Activated CD4-positive, alpha-beta T cell treated with anti-CD3 and anti-CD28 coated beads, Interleukin-2, amount 50 U/mL, for 4 hours (primary cell): Measurements from ENCODE around the gene RER1.
A peak's percentile ranks its signal among the peaks of the same experiment; 100 is the strongest.

Experiments
- DNase-seq, 2 experiments: peaks; one replicate each; pipeline ENCODE4 v3.0.0-alpha.2; 2020

RER1 gene

DNA sequence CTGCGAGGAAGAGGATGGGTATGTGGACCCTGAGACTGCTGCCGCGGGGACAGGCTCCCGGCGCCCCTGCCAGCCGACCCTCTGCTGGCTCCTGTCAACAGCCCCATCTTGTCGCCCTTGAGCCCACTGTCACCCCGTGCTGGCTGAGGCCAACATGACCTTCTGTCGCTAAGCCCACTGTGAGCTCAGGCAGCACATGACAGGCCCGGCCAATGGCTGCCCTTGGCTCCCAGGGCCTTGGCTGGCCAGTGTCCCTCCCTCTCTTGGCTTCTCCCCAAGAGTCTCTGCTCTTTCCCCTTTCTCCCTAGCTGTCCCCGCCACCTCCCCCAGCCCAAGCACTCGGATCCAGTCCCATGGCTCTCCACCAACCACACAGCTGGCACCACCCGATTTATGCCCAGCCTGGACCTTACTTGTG lies 17.2 kb downstream of the RER1 start:
- no peak for DNase-seq

GRCh38 chr1:2409745-2410144 lies 18.1 kb downstream of the RER1 start:
- no peak for DNase-seq

- DNase-seq = peak; percentile 19 to 23
Measured at GRCh38 chr1:2411801-2412394, 20.3 kb downstream of the RER1 start.

- DNase-seq = peak; percentile 98 to 99
Measured at GRCh38 chr1:2412395-2412772, 20.7 kb downstream of the RER1 start, which contains the start of gene PEX10. Gene PEX10, minus strand, starts transcription at chr1:2412564. Its CDS starts 62 bp downstream, at chr1:2412502.

GRCh38 chr1:2412773-2413494 lies 21.3 kb downstream of the RER1 start:
- DNase-seq = no peak

- DNase-seq = peak in 1 of 2 experiments; percentile 5
Measured at GRCh38 chr1:2413495-2414296, 22.1 kb downstream of the RER1 start.

DNA sequence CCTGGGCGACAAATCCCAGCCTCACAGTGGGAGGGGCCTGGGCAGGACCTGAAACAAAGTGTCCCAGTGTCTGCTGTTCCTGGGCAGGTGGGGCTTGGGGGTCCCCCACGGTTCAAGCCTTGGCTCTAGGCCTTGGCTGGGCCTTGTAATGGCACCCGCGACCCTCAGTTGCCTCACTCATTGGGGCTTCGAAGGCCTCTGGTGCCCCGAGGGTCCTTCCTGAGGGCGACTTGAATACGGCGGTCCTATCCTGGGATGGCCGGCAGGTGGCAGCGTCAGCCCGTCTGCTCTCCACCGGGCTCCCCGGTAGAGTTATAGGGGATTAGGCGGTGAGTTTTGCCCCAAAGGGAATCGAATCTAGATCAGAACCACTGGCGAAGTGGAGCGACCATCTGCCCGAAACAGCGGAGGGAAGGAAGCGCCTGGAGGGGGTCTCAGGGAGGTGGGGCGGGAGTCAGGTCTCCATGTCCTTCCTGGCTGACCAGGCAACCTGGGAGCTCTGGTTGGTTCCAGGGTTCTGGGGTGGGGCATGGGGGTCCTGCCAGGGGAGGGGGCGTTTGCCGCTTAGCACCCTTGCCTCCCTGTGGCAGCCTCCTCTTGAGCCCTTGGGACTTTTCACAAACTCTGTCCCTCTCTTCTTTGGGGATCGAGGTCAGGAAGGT lies 22.8 kb downstream of the RER1 start:
- peak; percentile 79 to 80 for DNase-seq

- no peak for DNase-seq
Measured at GRCh38 chr1:2415337-2415736, 23.7 kb downstream of the RER1 start.

GRCh38 chr1:2415801-2416208 lies 24.2 kb downstream of the RER1 start:
- peak in 1 of 2 experiments; percentile 29 for DNase-seq

DNA sequence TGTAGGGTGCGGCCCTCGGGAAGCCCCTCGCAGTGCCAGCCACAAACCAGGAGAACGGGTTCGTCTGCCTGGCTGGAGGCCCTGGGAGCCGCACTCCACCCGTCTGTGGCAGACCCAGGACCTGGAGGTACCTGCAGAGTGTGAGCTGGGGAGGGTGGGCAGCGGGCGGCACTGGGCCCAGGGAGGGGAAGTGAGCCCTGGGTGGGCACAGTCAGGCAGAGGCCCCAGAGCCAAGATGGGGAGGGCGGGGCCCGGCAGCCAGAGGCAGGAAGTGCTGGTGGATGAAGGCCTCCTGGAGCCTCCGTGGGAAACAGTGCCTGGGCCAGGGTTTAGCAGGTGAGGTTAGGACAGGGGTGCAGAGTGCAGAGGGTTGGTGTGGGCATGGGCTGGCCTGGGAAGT lies 24.8 kb downstream of the RER1 start:
- DNase-seq = no peak

- DNase-seq = no peak
Measured at GRCh38 chr1:2417083-2417832, 25.6 kb downstream of the RER1 start.

GRCh38 chr1:2417833-2418225 lies 26.2 kb downstream of the RER1 start:
- DNase-seq = no peak

DNA sequence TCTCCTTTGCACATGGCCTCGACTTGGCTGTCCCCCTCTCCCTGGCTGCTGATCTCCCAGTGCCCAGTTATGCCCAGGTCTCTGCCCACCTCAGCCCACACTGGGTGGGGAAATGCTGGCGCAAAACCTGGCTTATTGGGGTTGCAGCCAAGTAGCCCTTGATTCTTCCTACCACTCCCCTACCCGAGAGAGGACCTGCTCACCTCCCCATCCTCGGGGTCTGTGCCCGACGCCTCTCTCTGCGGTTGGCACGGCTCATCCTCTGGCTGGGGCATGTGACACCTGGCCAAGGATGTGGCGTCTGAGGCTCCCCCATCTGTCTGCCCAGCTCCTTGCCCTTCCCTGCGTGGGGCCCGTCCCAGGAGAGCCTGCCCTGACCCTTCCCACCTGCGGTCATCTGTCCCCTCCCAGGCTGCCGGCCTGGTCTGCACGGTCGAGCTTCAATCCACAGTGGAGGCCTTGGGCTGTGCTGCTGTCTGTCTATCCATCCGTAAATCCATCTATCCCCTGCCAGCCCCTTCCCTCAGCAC lies 27.2 kb downstream of the RER1 start:
- DNase-seq = no peak

DNA sequence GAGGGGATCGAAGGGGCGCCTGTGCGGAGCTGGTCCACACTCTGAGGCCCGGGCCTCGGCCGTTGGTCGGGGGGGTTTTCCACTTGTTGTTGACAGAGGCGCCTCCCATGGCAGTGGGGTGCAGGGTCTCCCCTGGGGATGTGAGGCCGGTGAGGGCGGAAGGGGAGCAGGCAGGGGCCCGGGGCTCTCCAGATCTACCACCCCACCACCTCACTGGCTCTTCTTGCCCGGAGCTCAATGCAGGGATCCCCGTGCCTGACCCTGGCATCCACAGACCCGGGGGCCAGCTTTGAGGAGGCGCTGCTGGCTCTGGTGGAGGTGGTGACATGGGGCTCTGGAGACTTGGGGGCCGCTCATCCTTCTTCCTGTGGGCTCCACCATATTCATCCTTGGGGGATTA lies 27.8 kb downstream of the RER1 start:
- no peak for DNase-seq

GRCh38 chr1:2422523-2422922 lies 30.9 kb downstream of the RER1 start:
- DNase-seq = no peak

DNA sequence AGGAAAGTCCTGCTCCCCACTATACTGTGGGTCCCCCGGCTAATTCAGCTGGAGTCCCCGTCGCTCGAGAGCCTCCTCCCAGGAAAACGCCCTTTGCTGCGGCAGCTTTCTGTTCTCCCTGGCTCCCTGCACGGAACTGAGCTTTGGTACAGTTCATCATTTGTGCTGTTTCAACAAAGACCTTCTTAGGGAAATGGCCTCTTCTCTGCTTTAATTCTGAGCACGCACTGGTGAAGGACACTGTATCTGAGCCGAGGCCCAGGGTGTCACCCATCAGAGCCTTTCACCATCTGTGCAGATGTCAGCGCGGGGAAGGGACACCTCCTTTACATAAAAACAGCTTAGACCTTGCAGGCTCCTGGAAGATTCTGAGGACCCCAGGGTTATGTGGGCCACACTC lies 34.3 kb downstream of the RER1 start:
- no peak for DNase-seq

GRCh38 chr1:2426540-2426939 lies 34.9 kb downstream of the RER1 start:
- no peak for DNase-seq

- DNase-seq = no peak
Measured at GRCh38 chr1:2427051-2427450, 35.4 kb downstream of the RER1 start.

DNA sequence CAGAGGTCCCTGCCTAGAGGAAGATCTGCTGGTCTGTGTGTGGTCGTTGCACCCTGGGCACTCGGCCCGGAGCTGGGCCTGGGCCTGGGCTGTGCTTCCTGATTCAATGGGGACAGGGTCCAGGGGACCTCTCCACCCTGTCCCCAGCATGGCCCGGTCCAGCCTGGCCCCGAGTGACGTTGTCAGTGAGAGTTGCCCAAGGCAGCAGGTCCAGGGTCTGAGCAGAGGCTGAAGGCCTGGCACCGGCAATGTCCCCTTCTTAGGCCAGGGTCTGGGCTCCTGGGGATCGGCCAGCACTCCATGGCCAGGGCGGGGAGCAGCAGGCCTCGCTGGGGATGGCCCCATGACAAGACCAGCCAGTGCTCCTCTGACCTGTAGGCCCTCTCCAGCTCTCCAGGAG lies 36.3 kb downstream of the RER1 start:
- no peak for DNase-seq

DNA sequence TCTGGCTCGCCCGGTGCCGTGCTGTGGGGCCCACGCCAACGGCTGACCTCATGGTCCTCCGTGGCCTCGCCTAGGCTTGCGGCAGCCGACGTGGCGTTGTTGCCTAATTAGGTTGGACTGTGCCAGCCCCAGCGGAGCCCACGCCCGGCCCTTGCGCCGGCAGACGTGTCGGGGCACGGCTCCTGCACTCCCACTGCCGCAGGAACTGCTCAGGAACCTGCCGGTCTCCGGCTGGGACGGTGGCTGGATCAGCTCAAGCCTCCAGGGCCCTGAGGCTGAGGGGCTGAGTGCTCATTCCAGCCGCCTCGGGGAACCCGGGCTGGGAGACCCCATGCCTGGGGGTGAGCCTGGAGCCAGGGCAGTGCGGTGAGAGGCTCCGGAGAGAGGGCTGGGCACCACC lies 36.8 kb downstream of the RER1 start:
- DNase-seq = no peak

DNA sequence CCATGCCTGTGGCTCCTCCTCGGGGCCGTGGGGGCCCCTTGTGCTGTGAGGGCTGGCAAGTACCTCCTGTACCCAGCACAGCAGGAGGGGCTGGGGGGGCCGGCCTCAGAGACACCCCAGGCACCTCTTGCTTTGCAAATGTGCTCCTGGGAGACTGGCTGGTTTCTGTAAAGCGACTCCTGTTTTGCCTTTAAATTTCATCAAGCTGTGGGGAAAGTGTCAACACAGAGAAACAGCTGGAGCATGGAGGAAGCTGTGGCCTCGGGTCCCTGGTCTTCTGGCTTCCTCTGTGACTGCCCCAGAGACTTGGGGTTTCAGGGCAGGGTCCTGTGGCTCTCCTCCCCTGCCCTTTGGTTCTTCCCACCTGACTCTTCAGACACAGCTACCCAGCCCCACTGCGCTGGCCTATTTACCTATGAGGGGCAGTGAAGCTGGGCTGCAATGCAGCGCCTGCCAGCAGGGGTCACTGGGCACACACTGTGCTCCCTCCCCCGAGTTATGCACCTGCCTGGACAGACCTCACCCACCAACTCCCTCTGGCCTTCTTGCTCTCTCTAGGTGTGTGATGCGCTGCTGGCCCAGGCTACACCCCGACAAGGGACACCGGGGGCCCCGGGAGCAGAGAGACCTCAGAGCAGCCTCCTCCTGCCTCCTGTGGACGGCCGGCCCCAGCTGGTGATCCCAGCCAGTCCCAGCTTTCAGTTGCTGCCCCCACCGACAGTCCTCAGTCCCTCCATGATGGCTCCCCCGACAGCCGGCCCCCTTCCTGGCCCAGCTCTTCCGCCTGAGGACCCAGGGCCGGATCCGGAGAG lies 38.3 kb downstream of the RER1 start:
- DNase-seq = no peak
